ENCODE data around the gene TTC28.
A peak's percentile ranks its signal among the peaks of the same experiment; 100 is the strongest.

TTC28 gene

GRCh38 chr22:28015676-28016601, 663.7 kb downstream of the TTC28 start:
- no peak for DNase-seq

GRCh38 chr22:28015046-28015425, 664.6 kb downstream of the TTC28 start:
- no peak for DNase-seq

- no peak for DNase-seq
Observed at GRCh38 chr22:28014211-28015045, 665.2 kb downstream of the TTC28 start.

- no peak for DNase-seq
Observed at GRCh38 chr22:28013611-28014010, 666.0 kb downstream of the TTC28 start.

GRCh38 chr22:28012832-28013460, 666.7 kb downstream of the TTC28 start:
- no peak for DNase-seq

GRCh38 chr22:28009272-28009827, 670.3 kb downstream of the TTC28 start:
- DNase-seq: peak; percentile 73

GRCh38 chr22:28008649-28009048, 671.0 kb downstream of the TTC28 start:
- DNase-seq: no peak

- no peak for DNase-seq
Observed at GRCh38 chr22:28008056-28008455, 671.6 kb downstream of the TTC28 start.

GRCh38 chr22:28006271-28006670, 673.4 kb downstream of the TTC28 start:
- DNase-seq: no peak

- DNase-seq: no peak
Observed at GRCh38 chr22:28005513-28005912, 674.1 kb downstream of the TTC28 start.

GRCh38 chr22:28004021-28004420, 675.6 kb downstream of the TTC28 start:
- no peak for DNase-seq

- DNase-seq: no peak
Observed at GRCh38 chr22:28002863-28003565, 676.6 kb downstream of the TTC28 start.

GRCh38 chr22:28002181-28002700, 677.4 kb downstream of the TTC28 start:
- no peak for DNase-seq

GRCh38 chr22:28001171-28001835, 678.3 kb downstream of the TTC28 start:
- DNase-seq: no peak

- DNase-seq: no peak
Observed at GRCh38 chr22:28000361-28000760, 679.3 kb downstream of the TTC28 start.

GRCh38 chr22:27999876-28000275, 679.8 kb downstream of the TTC28 start:
- DNase-seq: no peak

GRCh38 chr22:27998511-27999410, 680.9 kb downstream of the TTC28 start:
- no peak for DNase-seq

- DNase-seq: no peak
Observed at GRCh38 chr22:27997538-27997937, 682.1 kb downstream of the TTC28 start.

- DNase-seq: no peak
Observed at GRCh38 chr22:27996981-27997380, 682.7 kb downstream of the TTC28 start.

GRCh38 chr22:27996529-27996925, 683.1 kb downstream of the TTC28 start:
- DNase-seq: no peak

Measured in CD4-positive, alpha-beta T cell treated with Interleukin-17A for 1 hour (primary cell).